ENCODE measurements around the gene ESPL1. TPM values are rescaled to one million over a fixed set of nuclear protein-coding genes. Genes with fewer than 3 reads are reported as not detected.

Gene ESPL1
- total and polyA plus RNA-seq, 2 donors (not counting 1 experiment from before 2014, with no cell fraction given) = 1.4 to 1.8 TPM

- no peak overlapping the region for H3K4me2 ChIP-seq (ENCODE audit: extremely low read depth, insufficient read depth, low read length)
- H2AFZ ChIP-seq (ENCODE audit: low read length) = no peak overlapping the region
- no peak for TF ChIP-seq CTCF (conservative IDR thresholded peaks at IDR 0.05 in 1 of 2, IDR thresholded peaks at IDR 0.05 in 1 of 2; ENCODE audit: low read depth in 1 of 2, low read length in 2 of 2)
- no peak for TF ChIP-seq EZH2 (IDR thresholded peaks at IDR 0.05; ENCODE audit: low read length, missing control alignments)
- H3K27ac ChIP-seq (ENCODE audit: insufficient read depth, low read length) = no peak overlapping the region
- H4K20me1 ChIP-seq (ENCODE audit: control insufficient read depth, extremely low read depth, insufficient read depth, low read length) = no peaks in the 10 kb centered on the region
- no peak overlapping the region for H3K9ac ChIP-seq (ENCODE audit: insufficient read depth, low read length)
- H3K79me2 ChIP-seq (ENCODE audit: control insufficient read depth, insufficient read depth, low read length) = no peaks in the 10 kb centered on the region
- no peaks in the 10 kb centered on the region for H3K27me3 ChIP-seq (ENCODE audit: control insufficient read depth, insufficient read depth, low read length)
- peaks cover 17% of the 10 kb centered on the region for H3K4me1 ChIP-seq (ENCODE audit: control insufficient read depth, extremely low read depth, insufficient read depth, low read length)
- H3K4me3 ChIP-seq (replicated peaks in 1 of 4; ENCODE audit: control extremely low read depth in 1 of 4, insufficient read depth in 1 of 4, low read depth in 3 of 4, low read length in 4 of 4) = no peak overlapping the region
- no peaks in the 10 kb centered on the region for H3K9me3 ChIP-seq (ENCODE audit: control insufficient read depth, insufficient read depth, low read depth, low read length)
- H3K36me3 ChIP-seq (ENCODE audit: control insufficient read depth, insufficient read depth, low read length) = peaks cover 19% of the 10 kb centered on the region
- no peak for DNase-seq (ENCODE audit: low read depth in 2 of 2)
These were observed 18.3 kb downstream of the ESPL1 start for GRCh38 chr12:53286448-53286847.

GRCh38 chr12:53287741-53288216 lies 19.7 kb downstream of the ESPL1 start:
- H3K9ac ChIP-seq (ENCODE audit: insufficient read depth, low read length) = no peak overlapping the region
- peaks cover 17% of the 10 kb centered on the region for H3K4me1 ChIP-seq (ENCODE audit: control insufficient read depth, extremely low read depth, insufficient read depth, low read length)
- TF ChIP-seq EZH2 (IDR thresholded peaks at IDR 0.05; ENCODE audit: low read length, missing control alignments) = no peak
- peak; percentile 54 to 66 for TF ChIP-seq CTCF (conservative IDR thresholded peaks at IDR 0.05 in 1 of 2, IDR thresholded peaks at IDR 0.05 in 1 of 2; ENCODE audit: low read depth in 1 of 2, low read length in 2 of 2)
- no peak overlapping the region for H3K27ac ChIP-seq (ENCODE audit: insufficient read depth, low read length)
- DNase-seq (ENCODE audit: low read depth in 2 of 2) = peak; percentile 39 to 66
- H2AFZ ChIP-seq (ENCODE audit: low read length) = no peak overlapping the region
- no peak overlapping the region for H3K4me2 ChIP-seq (ENCODE audit: extremely low read depth, insufficient read depth, low read length)
- no peak overlapping the region for H3K4me3 ChIP-seq (replicated peaks in 1 of 4; ENCODE audit: control extremely low read depth in 1 of 4, insufficient read depth in 1 of 4, low read depth in 3 of 4, low read length in 4 of 4)
- no peaks in the 10 kb centered on the region for H3K9me3 ChIP-seq (ENCODE audit: control insufficient read depth, insufficient read depth, low read depth, low read length)
- no peaks in the 10 kb centered on the region for H3K79me2 ChIP-seq (ENCODE audit: control insufficient read depth, insufficient read depth, low read length)
- H3K27me3 ChIP-seq (ENCODE audit: control insufficient read depth, insufficient read depth, low read length) = no peaks in the 10 kb centered on the region
- no peaks in the 10 kb centered on the region for H4K20me1 ChIP-seq (ENCODE audit: control insufficient read depth, extremely low read depth, insufficient read depth, low read length)
- H3K36me3 ChIP-seq (ENCODE audit: control insufficient read depth, insufficient read depth, low read length) = peaks cover 20% of the 10 kb centered on the region

- Histone ChIP-seq H3K27ac (ENCODE audit: insufficient read depth, low read length) (no peak overlapping the region), H3K27me3 (ENCODE audit: control insufficient read depth, insufficient read depth, low read length) (no peaks in the 10 kb centered on the region), H2AFZ (ENCODE audit: low read length) (no peak overlapping the region), H3K4me3 (replicated peaks in 1 of 4; ENCODE audit: control extremely low read depth in 1 of 4, insufficient read depth in 1 of 4, low read depth in 3 of 4, low read length in 4 of 4) (no peak overlapping the region), H4K20me1 (ENCODE audit: control insufficient read depth, extremely low read depth, insufficient read depth, low read length) (no peaks in the 10 kb centered on the region), H3K9me3 (ENCODE audit: control insufficient read depth, insufficient read depth, low read depth, low read length) (no peaks in the 10 kb centered on the region), H3K79me2 (ENCODE audit: control insufficient read depth, insufficient read depth, low read length) (no peaks in the 10 kb centered on the region), H3K9ac (ENCODE audit: insufficient read depth, low read length) (no peak overlapping the region), H3K36me3 (ENCODE audit: control insufficient read depth, insufficient read depth, low read length) (peaks cover 19% of the 10 kb centered on the region), H3K4me2 (ENCODE audit: extremely low read depth, insufficient read depth, low read length) (no peak overlapping the region), H3K4me1 (ENCODE audit: control insufficient read depth, extremely low read depth, insufficient read depth, low read length) (peaks cover 17% of the 10 kb centered on the region)
- TF ChIP-seq CTCF (conservative IDR thresholded peaks at IDR 0.05 in 1 of 2, IDR thresholded peaks at IDR 0.05 in 1 of 2; ENCODE audit: low read depth in 1 of 2, low read length in 2 of 2) (no peak), EZH2 (IDR thresholded peaks at IDR 0.05; ENCODE audit: low read length, missing control alignments) (no peak)
- DNase-seq (ENCODE audit: low read depth in 2 of 2) = no peak
These were observed 20.2 kb downstream of the ESPL1 start for GRCh38 chr12:53288322-53288721.

Data from fibroblast of lung (primary cell).